Tibial nerve (tissue), 4 donors: ENCODE results near the gene SIX5. TPM values are rescaled to one million over a fixed set of nuclear protein-coding genes. Genes with fewer than 3 reads are reported as not detected.

ENCODE experiments used
- DNase-seq, 2 donors: peaks; one replicate each; pipeline ENCODE4 v3.0.0-alpha.2; 2019; ENCODE audit warnings: low spot score in 2 of 2
- H3K27ac ChIP-seq, 4 donors: fragments of 200-600 bp; sonication (generic) in 3 of 4; one replicate each; pipeline ENCODE4 v1.5.1; 2017 to 2019; ENCODE audit warnings: mild to moderate bottlenecking in 1 of 4
- H3K27me3 ChIP-seq, 2 donors: fragments of 200-600 bp; sonication (generic) in 1 of 2; one replicate each; pipeline versions ENCODE4 v1.5.1 to v1.6.0; 2017 to 2019
- H3K36me3 ChIP-seq, 3 donors: fragments of 200-600 bp; sonication (generic); one replicate each; pipeline ENCODE4 v1.5.1; 2018 to 2019
- H3K4me1 ChIP-seq, 4 donors: fragments of 200-600 bp; sonication (generic) in 3 of 4; one replicate each; pipeline ENCODE4 v1.5.1; 2017 to 2019
- H3K4me3 ChIP-seq, 4 donors: fragments of 200-600 bp; sonication (generic) in 3 of 4; one replicate each; pipeline ENCODE4 v1.5.1; 2017 to 2019; ENCODE audit warnings: mild to moderate bottlenecking in 1 of 4, moderate library complexity in 1 of 4
- H3K9me3 ChIP-seq, 4 donors: fragments of 200-600 bp; sonication (generic) in 3 of 4; one replicate each; pipeline ENCODE4 v1.5.1; 2017 to 2019
- CTCF ChIP-seq, 5 experiments: fragments of 200-600 bp in 3 of 5; fragments of 450-650 bp in 2 of 5; sonication (generic) in 3 of 5; IDR thresholded peaks; one replicate each; pipeline ENCODE4 v1.5.1; 2016 to 2019; ENCODE audit warnings: antibody characterized with exemption in 5 of 5, mild to moderate bottlenecking in 3 of 5, moderate library complexity in 2 of 5
- EP300 ChIP-seq, 2 donors: sonication (generic); formaldehyde crosslinking; IDR thresholded peaks; one replicate each; pipeline ENCODE4 v1.6.1; 2017; ENCODE audit warnings: antibody characterized with exemption in 2 of 2, mild to moderate bottlenecking in 1 of 2
- POLR2A ChIP-seq, 2 donors: fragments of 450-650 bp; IDR thresholded peaks; one replicate each; pipeline ENCODE4 v1.6.1; 2017; ENCODE audit warnings: antibody characterized with exemption in 2 of 2, mild to moderate bottlenecking in 2 of 2, moderate library complexity in 2 of 2
- WGBS, 2 donors: methylation state at CpG; one replicate each; pipeline ENCODE4 v1.1.5; 2018; 5-methylcytosine and 5-hydroxymethylcytosine counted together
- total RNA-seq, 4 donors: library from RNA; depleted of rRNA; stranded (reverse); fragments of >200 nt; gene quantifications; one replicate each; pipeline ENCODE4 v1.1.0, GENCODE V29; 2016

The SIX5 gene
- total RNA-seq, 4 donors from 2014 or later: 21.0 to 31.0 (median 22.9) TPM

- H3K9me3 ChIP-seq: no peaks in the 10 kb centered on the region
- no peak for DNase-seq
Measured at GRCh38 chr19:45717983-45718650, 50.9 kb downstream of the SIX5 start.

DNA sequence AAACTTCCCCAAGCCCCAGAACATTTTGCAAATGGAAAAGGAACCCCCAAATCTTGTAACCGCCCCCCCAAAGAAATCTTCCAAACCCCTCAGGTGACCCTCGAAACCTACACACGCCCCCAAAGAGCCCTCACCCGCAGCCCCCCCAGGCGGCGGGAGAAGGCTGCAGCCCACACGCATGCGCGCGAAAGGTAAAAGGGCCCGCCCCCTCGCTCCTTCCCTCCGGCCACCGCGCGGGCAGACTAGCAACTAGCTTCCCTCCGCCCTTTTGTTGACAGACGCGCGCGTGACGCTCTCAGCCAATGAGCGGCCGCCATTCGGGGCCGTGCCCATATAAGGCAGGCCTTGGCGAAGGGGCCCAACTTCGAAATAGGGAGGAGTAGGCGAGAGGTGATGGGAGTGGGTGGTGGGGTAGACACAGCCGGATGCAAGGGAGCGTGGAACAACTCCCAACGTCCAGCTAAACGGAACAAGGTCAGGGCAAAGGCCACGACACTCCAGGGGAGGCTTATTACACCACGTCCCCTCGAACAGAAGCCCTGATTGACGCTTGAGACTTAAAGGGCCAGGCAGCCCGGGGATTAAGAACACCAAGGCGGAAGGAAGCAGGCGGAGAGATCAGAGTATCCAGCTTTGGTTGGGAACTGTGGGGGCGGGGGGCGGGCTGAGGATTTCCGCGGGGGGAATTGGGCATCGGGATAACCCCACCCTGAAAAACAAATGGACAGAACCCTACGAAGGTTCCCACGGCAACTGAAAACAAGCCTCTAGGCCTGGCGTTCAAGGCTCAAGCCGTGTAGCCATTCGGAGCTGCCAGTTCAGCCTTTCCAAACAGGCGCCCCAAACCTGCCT is 51.7 kb downstream of the SIX5 start:
- DNase-seq: peak; percentile 97 to 98
- H3K36me3 ChIP-seq: peaks cover 0 to 22% (median 1%) of the 10 kb centered on the region in 3 donors
- H3K9me3 ChIP-seq: no peaks in the 10 kb centered on the region
- H3K27me3 ChIP-seq: no peaks in the 10 kb centered on the region
- TF ChIP-seq POLR2A (IDR thresholded peaks at IDR 0.05): peak; percentile 74 to 75
- TF ChIP-seq EP300 (IDR thresholded peaks at IDR 0.05): peak; percentile 98 to 100
- peak in 3 of 5 experiments; percentile 26 to 61 (median 49) for TF ChIP-seq CTCF (IDR thresholded peaks at IDR 0.05)
- peak overlapping the region; percentile 52 to 75 (median 62) for H3K4me3 ChIP-seq
- peaks cover 0 to 44% (median 16%) of the 10 kb centered on the region in 4 donors for H3K4me1 ChIP-seq
- peak overlapping the region; percentile 89 to 97 (median 94) for H3K27ac ChIP-seq
- 0 to 1% methylated on average over 45 to 50 of the region's 51 CpGs for WGBS, 2 donors

More at GRCh38 chr19:45717983-45718650, 50.9 kb downstream of the SIX5 start:
- TF ChIP-seq POLR2A (IDR thresholded peaks at IDR 0.05) (no peak), CTCF (IDR thresholded peaks at IDR 0.05) (no peak), EP300 (IDR thresholded peaks at IDR 0.05) (no peak)
- Histone ChIP-seq H3K4me1 (peaks cover 0 to 41% (median 16%) of the 10 kb centered on the region in 4 donors), H3K27ac (peak overlapping the region; percentile 89 to 97 (median 94)), H3K4me3 (peak overlapping the region; percentile 48 to 75 (median 56)), H3K27me3 (no peaks in the 10 kb centered on the region), H3K36me3 (peaks cover 0 to 22% (median 0%) of the 10 kb centered on the region in 3 donors)
- WGBS, 2 donors: 42 to 46% methylated on average over 12 of the region's 12 CpGs

- no peaks in the 10 kb centered on the region for H3K27me3 ChIP-seq
- peak overlapping the region; percentile 89 to 94 (median 94) for H3K27ac ChIP-seq
- H3K36me3 ChIP-seq: peaks cover 0 to 30% (median 7%) of the 10 kb centered on the region in 3 donors
- H3K4me1 ChIP-seq: peaks cover 0 to 37% (median 12%) of the 10 kb centered on the region in 4 donors
- no peaks in the 10 kb centered on the region for H3K9me3 ChIP-seq
- WGBS, 2 donors: 2% methylated on average over 24 of the region's 24 CpGs
- peak overlapping the region; percentile 52 to 75 (median 62) for H3K4me3 ChIP-seq
- TF ChIP-seq CTCF (IDR thresholded peaks at IDR 0.05): no peak
- no peak for TF ChIP-seq EP300 (IDR thresholded peaks at IDR 0.05)
- TF ChIP-seq POLR2A (IDR thresholded peaks at IDR 0.05): no peak
- DNase-seq: peak in 1 of 2 donors; percentile 35
Measured at GRCh38 chr19:45716359-45717130, 52.5 kb downstream of the SIX5 start.

DNA sequence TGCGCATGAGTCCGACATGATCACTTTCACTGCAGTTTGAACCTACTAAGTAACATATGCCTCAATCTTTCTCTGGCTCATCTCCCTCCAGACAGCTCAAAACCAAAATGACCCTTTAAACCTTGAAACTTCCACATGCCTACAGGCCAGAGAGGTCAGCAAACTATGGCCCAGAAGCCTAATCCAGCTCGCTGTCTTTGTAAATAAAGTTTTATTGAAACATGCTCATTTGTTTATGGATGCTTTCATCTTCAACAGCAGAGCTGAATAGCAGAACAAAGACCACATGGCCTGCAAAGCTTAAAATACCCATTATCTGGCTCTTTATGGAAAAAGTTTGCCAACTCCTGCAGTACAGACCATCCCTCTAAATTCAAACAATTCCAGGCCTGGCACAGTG is 53.9 kb downstream of the SIX5 start:
- 85 to 87% methylated on average over 3 of the region's 3 CpGs for WGBS, 2 donors
- Histone ChIP-seq H3K9me3 (no peaks in the 10 kb centered on the region), H3K4me1 (peaks cover 0 to 43% (median 16%) of the 10 kb centered on the region in 4 donors), H3K36me3 (peaks cover 0 to 31% (median 7%) of the 10 kb centered on the region in 3 donors), H3K27ac (peak overlapping the region in 1 of 4 donors; percentile 47), H3K4me3 (no peak overlapping the region), H3K27me3 (no peaks in the 10 kb centered on the region)
- TF ChIP-seq POLR2A (IDR thresholded peaks at IDR 0.05) (no peak), EP300 (IDR thresholded peaks at IDR 0.05) (no peak), CTCF (IDR thresholded peaks at IDR 0.05) (no peak)
- DNase-seq: no peak

Other genes starting within 250 kb of the SIX5 start
- 1 to 10 TPM; 4.8 to 6.7 (median 5.7) TPM for gene OPA3, start 184.4 kb downstream of the SIX5 start, total RNA-seq
- 10 to 100 TPM; 12.6 to 15.6 (median 13.8) TPM for gene GPR4, start 167.0 kb downstream of the SIX5 start, total RNA-seq
- 10 to 100 TPM; 21.0 to 57.1 (median 25.0) TPM for gene EML2, start 129.9 kb downstream of the SIX5 start, total RNA-seq
- gene GIPR, start 101.0 kb downstream of the SIX5 start, total RNA-seq: 1 to 10 TPM in 1 of 4 donors, under 1 TPM in 1, not detected in 2; 0.98 to 2.4 TPM
- 100 to 1,000 TPM; 125 to 151 (median 137) TPM for gene SNRPD2, start 77.3 kb downstream of the SIX5 start, total RNA-seq
- gene QPCTL, start 76.6 kb downstream of the SIX5 start, total RNA-seq: 10 to 100 TPM in 2 of 4 donors, 1 to 10 TPM in 2; 5.9 to 13.2 (median 10.5) TPM
- gene FBXO46, start 38.4 kb downstream of the SIX5 start, total RNA-seq: 10 to 100 TPM in 3 of 4 donors, 1 to 10 TPM in 1; 9.8 to 15.9 (median 13.7) TPM
- not detected for gene MEIOSIN, start 35.8 kb downstream of the SIX5 start, total RNA-seq
- gene DMPK, start 13.2 kb upstream of the SIX5 start, total RNA-seq: 10 to 100 TPM; 59.0 to 87.9 (median 77.4) TPM
- gene DMWD, start 23.6 kb upstream of the SIX5 start, total RNA-seq: 10 to 100 TPM; 28.4 to 75.0 (median 53.8) TPM
- under 1 TPM in 1 of 4 donors, not detected in 3; 0.30 TPM for gene RSPH6A, start 46.1 kb upstream of the SIX5 start, total RNA-seq
- 10 to 100 TPM; 31.0 to 89.0 (median 57.4) TPM for gene SYMPK, start 93.9 kb upstream of the SIX5 start, total RNA-seq
- gene FOXA3, start 95.1 kb upstream of the SIX5 start, total RNA-seq: not detected
- gene IRF2BP1, start 116.9 kb upstream of the SIX5 start, total RNA-seq: 10 to 100 TPM; 16.4 to 33.3 (median 27.2) TPM
- gene MYPOP, start 133.4 kb upstream of the SIX5 start, total RNA-seq: 1 to 10 TPM; 3.6 to 9.0 (median 5.5) TPM
- gene NANOS2, start 145.5 kb upstream of the SIX5 start, total RNA-seq: not detected
- 1 to 10 TPM; 1.5 to 6.9 (median 1.7) TPM for gene NOVA2, start 204.6 kb upstream of the SIX5 start, total RNA-seq
- 10 to 100 TPM; 16.2 to 31.4 (median 21.3) TPM for gene CCDC61, start 226.2 kb upstream of the SIX5 start, total RNA-seq